Hypothalamus (tissue), 51 donors: ENCODE data around the gene HSPA12B.

Source experiments
- DNase-seq, 51 donors: peaks; one replicate each; lab custom pipeline; 2025; lab: John Stamatoyannopoulos, UW

Gene HSPA12B

DNA sequence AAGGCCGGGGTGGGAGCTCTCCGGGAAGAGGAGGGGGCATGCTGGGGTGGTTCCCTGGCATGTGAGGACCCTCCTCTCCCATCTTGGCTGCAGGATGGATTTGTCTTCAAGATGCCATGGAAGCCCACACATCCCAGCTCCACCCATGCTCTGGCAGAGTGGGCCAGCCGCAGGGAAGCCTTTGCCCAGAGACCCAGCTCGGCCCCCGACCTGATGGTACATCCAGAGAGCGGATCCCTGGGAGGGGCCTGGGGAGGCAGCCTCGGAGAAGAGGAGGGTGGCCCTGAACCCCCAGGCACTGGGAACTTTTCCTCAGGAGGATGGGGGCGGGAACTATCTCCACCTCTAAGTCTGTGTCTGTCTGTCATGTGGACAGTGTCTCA, 68.4 kb downstream of the HSPA12B start:
- DNase-seq, result no peak

DNA sequence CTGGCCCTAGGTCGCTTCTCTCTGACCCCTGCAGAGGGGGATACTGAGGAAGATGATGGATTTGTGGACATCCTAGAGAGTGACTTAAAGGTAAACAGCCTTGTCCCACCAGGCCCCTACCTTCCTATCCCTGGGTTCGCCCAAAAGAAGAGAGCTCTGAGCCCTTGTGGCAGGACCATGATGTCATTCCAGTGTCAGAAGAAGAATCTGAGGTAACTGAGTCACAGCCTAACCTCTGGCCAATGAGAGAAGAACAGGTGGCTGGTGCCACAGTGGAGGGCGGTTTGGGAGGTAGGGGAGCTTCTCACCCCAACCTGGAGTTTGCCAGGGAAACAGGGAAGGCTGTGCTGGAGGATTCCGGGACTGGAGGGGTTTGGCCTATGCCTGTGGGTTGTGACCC, 68.8 kb downstream of the HSPA12B start:
- no peak for DNase-seq

DNA sequence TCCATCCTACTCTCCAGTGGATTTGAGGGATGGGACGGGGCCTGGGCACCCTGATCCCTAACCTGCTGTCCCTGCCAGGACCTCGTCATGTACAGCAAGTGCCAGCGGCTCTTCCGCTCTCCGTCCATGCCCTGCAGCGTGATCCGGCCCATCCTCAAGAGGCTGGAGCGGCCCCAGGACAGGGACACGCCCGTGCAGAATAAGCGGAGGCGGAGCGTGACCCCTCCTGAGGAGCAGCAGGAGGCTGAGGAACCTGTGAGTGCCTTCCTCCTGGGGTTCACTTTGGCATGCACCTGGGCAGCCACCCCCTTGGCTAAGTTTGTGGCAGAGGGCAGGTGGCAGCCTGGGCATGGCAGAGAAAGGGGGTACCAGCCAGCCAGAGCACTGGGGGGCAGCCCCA, 69.4 kb downstream of the HSPA12B start:
- DNase-seq, result no peak
